ENCODE measurements around the gene CFI. TPM values are rescaled to one million over a fixed set of nuclear protein-coding genes. Genes with fewer than 3 reads are reported as not detected.

The CFI gene
- total and polyA plus RNA-seq, 2 donors (not counting 1 experiment from before 2014, with no cell fraction given), result not detected

- Histone ChIP-seq H3K4me2 (replicated peaks; ENCODE audit: low read depth, low read length, poor library complexity, severe bottlenecking) (no peak overlapping the region), H3K4me1 (ENCODE audit: control insufficient read depth in 2 of 2, insufficient read depth in 2 of 2, low read length in 2 of 2) (no peaks in the 10 kb centered on the region), H3K36me3 (replicated peaks in 1 of 2; ENCODE audit: control extremely low read depth in 1 of 2, control insufficient read depth in 1 of 2, extremely low read depth in 1 of 2, insufficient read depth in 2 of 2, low read length in 1 of 2) (no peaks in the 10 kb centered on the region), H3K27me3 (replicated peaks in 1 of 4; ENCODE audit: control extremely low read depth in 1 of 4, control insufficient read depth in 3 of 4, insufficient read depth in 4 of 4, low read length in 3 of 4) (peaks cover 0 to 4% (median 2%) of the 10 kb centered on the region in 4 experiments), H4K20me1 (ENCODE audit: control insufficient read depth, insufficient read depth, low read length, poor library complexity, severe bottlenecking) (no peaks in the 10 kb centered on the region), H3K9me3 (ENCODE audit: control extremely low read depth in 1 of 3, control insufficient read depth in 2 of 3, insufficient read depth in 1 of 3, low read length in 2 of 3) (peaks cover 0 to 1% (median 0%) of the 10 kb centered on the region in 3 donors), H3K4me3 (ENCODE audit: control extremely low read depth in 1 of 5, extremely low read depth in 1 of 5, insufficient read depth in 1 of 5, low read depth in 2 of 5, low read length in 4 of 5) (no peak overlapping the region), H3K9ac (ENCODE audit: low read length) (no peak overlapping the region), H2AFZ (ENCODE audit: insufficient read depth, low read depth, low read length, poor library complexity, severe bottlenecking) (no peak overlapping the region), H3K79me2 (ENCODE audit: control insufficient read depth, insufficient read depth, low read length) (no peaks in the 10 kb centered on the region), H3K27ac (ENCODE audit: low read length in 2 of 2) (no peak overlapping the region)
- no peak overlapping the region for H3K27ac Mint-ChIP-seq
- ChIA-PET CTCF (no interaction called here), POLR2A (no interaction called here)
- H3K9me3 Mint-ChIP-seq (ENCODE audit: insufficient read depth), result no peaks in the 10 kb centered on the region
- peaks cover 39% of the 10 kb centered on the region for H3K27me3 Mint-ChIP-seq
- DNase-seq (no peak), ATAC-seq (ENCODE audit: low read depth) (no peak)
- H3K4me3 Mint-ChIP-seq, result no peak overlapping the region
- H3K4me1 Mint-ChIP-seq, result no peaks in the 10 kb centered on the region
- TF ChIP-seq CTCF (IDR thresholded peaks at IDR 0.05), result no peak
- TF ChIP-seq EZH2 (IDR thresholded peaks at IDR 0.05; ENCODE audit: borderline replicate concordance, insufficient read depth, low read depth, low read length, poor library complexity, severe bottlenecking), result no peak
- intact Hi-C loops (cut with micrococcal nuclease), result no loop called here
- WGBS (ENCODE audit: insufficient coverage), result no CpG with 5 or more reads among the region's 2 CpGs
Observed at GRCh38 chr4:109760682-109761081, 41.1 kb downstream of the CFI start.

DNA sequence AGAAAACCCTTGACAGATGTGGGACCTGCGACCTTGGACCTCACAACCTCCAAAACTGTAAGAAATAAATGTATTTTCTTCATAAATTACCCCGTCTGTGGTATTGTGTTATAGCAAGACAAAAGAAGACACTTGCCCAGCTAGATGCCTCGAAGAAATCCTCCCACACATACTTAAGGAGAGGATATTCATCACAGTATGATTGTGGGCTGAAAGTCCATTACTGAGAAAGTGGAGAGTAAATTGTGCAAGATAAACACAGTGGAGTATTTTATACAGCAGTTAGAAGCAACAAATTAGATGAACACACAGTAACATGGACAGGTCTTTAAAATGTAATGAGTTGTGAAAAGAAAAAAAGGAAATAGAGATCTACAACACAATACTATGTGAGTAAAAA, 46.1 kb downstream of the CFI start:
- no peak overlapping the region for H2AFZ ChIP-seq (ENCODE audit: insufficient read depth, low read depth, low read length, poor library complexity, severe bottlenecking)
- ATAC-seq (ENCODE audit: low read depth), result no peak
- peaks cover 0 to 3% (median 1%) of the 10 kb centered on the region in 4 experiments for H3K27me3 ChIP-seq (replicated peaks in 1 of 4; ENCODE audit: control extremely low read depth in 1 of 4, control insufficient read depth in 3 of 4, insufficient read depth in 4 of 4, low read length in 3 of 4)
- peaks cover 0 to 1% (median 0%) of the 10 kb centered on the region in 3 donors for H3K9me3 ChIP-seq (ENCODE audit: control extremely low read depth in 1 of 3, control insufficient read depth in 2 of 3, insufficient read depth in 1 of 3, low read length in 2 of 3)
- no CpG with 5 or more reads among the region's 3 CpGs for WGBS (ENCODE audit: insufficient coverage)
- Mint-ChIP-seq H3K27me3 (peaks cover 25% of the 10 kb centered on the region), H3K4me3 (no peak overlapping the region), H3K4me1 (no peaks in the 10 kb centered on the region), H3K27ac (no peak overlapping the region), H3K9me3 (ENCODE audit: insufficient read depth) (no peaks in the 10 kb centered on the region)
- intact Hi-C loops (cut with micrococcal nuclease), result no loop called here
- no peaks in the 10 kb centered on the region for H3K79me2 ChIP-seq (ENCODE audit: control insufficient read depth, insufficient read depth, low read length)
- H3K4me1 ChIP-seq (ENCODE audit: control insufficient read depth in 2 of 2, insufficient read depth in 2 of 2, low read length in 2 of 2), result no peaks in the 10 kb centered on the region
- no peak for DNase-seq
- ChIA-PET CTCF (no interaction called here), POLR2A (no interaction called here)
- no peaks in the 10 kb centered on the region for H4K20me1 ChIP-seq (ENCODE audit: control insufficient read depth, insufficient read depth, low read length, poor library complexity, severe bottlenecking)
- H3K9ac ChIP-seq (ENCODE audit: low read length), result no peak overlapping the region
- H3K4me2 ChIP-seq (replicated peaks; ENCODE audit: low read depth, low read length, poor library complexity, severe bottlenecking), result no peak overlapping the region
- no peak overlapping the region for H3K27ac ChIP-seq (ENCODE audit: low read length in 2 of 2)
- H3K36me3 ChIP-seq (replicated peaks in 1 of 2; ENCODE audit: control extremely low read depth in 1 of 2, control insufficient read depth in 1 of 2, extremely low read depth in 1 of 2, insufficient read depth in 2 of 2, low read length in 1 of 2), result no peaks in the 10 kb centered on the region
- no peak for TF ChIP-seq EZH2 (IDR thresholded peaks at IDR 0.05; ENCODE audit: borderline replicate concordance, insufficient read depth, low read depth, low read length, poor library complexity, severe bottlenecking)
- TF ChIP-seq CTCF (IDR thresholded peaks at IDR 0.05), result no peak
- H3K4me3 ChIP-seq (ENCODE audit: control extremely low read depth in 1 of 5, extremely low read depth in 1 of 5, insufficient read depth in 1 of 5, low read depth in 2 of 5, low read length in 4 of 5), result no peak overlapping the region
